Fibroblast of lung (primary cell): ENCODE measurements around the gene CABP1. TPM values are rescaled to one million over a fixed set of nuclear protein-coding genes. Genes with fewer than 3 reads are reported as not detected.

ENCODE experiments used
- DNase-seq, 2 donors: peaks; one replicate each; pipeline versions ENCODE4 v3.0.0 to v3.0.0-alpha.2; 2010; ENCODE audit warnings: low read depth in 2 of 2
- H2AFZ ChIP-seq: 2 replicates; pipeline ENCODE4 v1.5.1; 2012; ENCODE audit warnings: low read length, control low read depth, inconsistent platforms
- H3K27ac ChIP-seq: 2 replicates; pipeline ENCODE4 v1.5.1; 2011; ENCODE audit warnings: low read length, control low read depth; ENCODE audit not compliant: insufficient read depth
- H3K27me3 ChIP-seq: 2 replicates; pipeline ENCODE4 v1.5.1; 2011; ENCODE audit warnings: mild to moderate bottlenecking, low read length; ENCODE audit not compliant: control insufficient read depth, insufficient read depth
- H3K36me3 ChIP-seq: 2 replicates; pipeline ENCODE4 v1.5.1; 2011; ENCODE audit warnings: low read length; ENCODE audit not compliant: control insufficient read depth, insufficient read depth
- H3K4me1 ChIP-seq: 2 replicates; pipeline ENCODE4 v1.5.1; 2011; ENCODE audit warnings: low read length; ENCODE audit not compliant: control insufficient read depth, insufficient read depth; ENCODE audit errors: extremely low read depth
- H3K4me2 ChIP-seq: 2 replicates; pipeline ENCODE4 v1.5.1; 2011; ENCODE audit warnings: low read length, control low read depth; ENCODE audit not compliant: insufficient read depth; ENCODE audit errors: extremely low read depth
- H3K4me3 ChIP-seq, 4 experiments: fragments of 200-600 bp in 1 of 4; sonication (generic) in 1 of 4; replicated peaks in 1 of 4; 2 replicates each; pipeline ENCODE4 v1.5.1; 2011 to 2016; ENCODE audit warnings: low read length in 4 of 4, low read depth in 3 of 4, mild to moderate bottlenecking in 3 of 4, control low read depth in 2 of 4, inconsistent platforms in 1 of 4, mixed read lengths in 1 of 4; ENCODE audit not compliant: insufficient read depth in 1 of 4; ENCODE audit errors: control extremely low read depth in 1 of 4
- H3K79me2 ChIP-seq: 2 replicates; pipeline ENCODE4 v1.5.1; 2012; ENCODE audit warnings: mild to moderate bottlenecking, low read length, inconsistent platforms; ENCODE audit not compliant: control insufficient read depth, insufficient read depth
- H3K9ac ChIP-seq: 2 replicates; pipeline ENCODE4 v1.5.1; 2011; ENCODE audit warnings: mild to moderate bottlenecking, low read length, control low read depth; ENCODE audit not compliant: insufficient read depth
- H3K9me3 ChIP-seq: 2 replicates; pipeline ENCODE4 v1.5.1; 2012; ENCODE audit warnings: low read depth, low read length; ENCODE audit not compliant: control insufficient read depth, insufficient read depth
- H4K20me1 ChIP-seq: 2 replicates; pipeline ENCODE4 v1.5.1; 2011; ENCODE audit warnings: low read length; ENCODE audit not compliant: control insufficient read depth, insufficient read depth; ENCODE audit errors: extremely low read depth
- CTCF ChIP-seq, 2 donors: IDR thresholded peaks in 1 of 2; conservative IDR thresholded peaks in 1 of 2; 1 replicate in 1 of 2; 2 replicates in 1 of 2; pipeline ENCODE4 v1.5.1; 2011 to 2012; ENCODE audit warnings: low read length in 2 of 2, control low read depth in 1 of 2, inconsistent platforms in 1 of 2, low read depth in 1 of 2, mild to moderate bottlenecking in 1 of 2
- EZH2 ChIP-seq: IDR thresholded peaks from 2 replicates; pipeline ENCODE4 v1.5.1; 2012; ENCODE audit warnings: low read length, control low read depth, mild to moderate bottlenecking; ENCODE audit errors: missing control alignments
- polyA plus RNA-seq, 2 donors: library from polyadenylated mRNA; depleted of rRNA in 1 of 2; stranded (reverse) in 1 of 2; unstranded in 1 of 2; fragments of >200 nt; gene quantifications; 2 replicates each; pipeline ENCODE4 v1.2.1, GENCODE V29; 2011 to 2012; ENCODE audit warnings: missing spikeins in 1 of 2
- total RNA-seq: library from RNA; depleted of rRNA; stranded (reverse); fragments of >200 nt; gene quantifications from 2 replicates; pipeline ENCODE4 v1.2.1, GENCODE V29; 2014

Gene CABP1
- total and polyA plus RNA-seq, 2 donors (not counting 1 experiment from before 2014, with no cell fraction given) = 0.36 TPM; not detected in 1

DNA sequence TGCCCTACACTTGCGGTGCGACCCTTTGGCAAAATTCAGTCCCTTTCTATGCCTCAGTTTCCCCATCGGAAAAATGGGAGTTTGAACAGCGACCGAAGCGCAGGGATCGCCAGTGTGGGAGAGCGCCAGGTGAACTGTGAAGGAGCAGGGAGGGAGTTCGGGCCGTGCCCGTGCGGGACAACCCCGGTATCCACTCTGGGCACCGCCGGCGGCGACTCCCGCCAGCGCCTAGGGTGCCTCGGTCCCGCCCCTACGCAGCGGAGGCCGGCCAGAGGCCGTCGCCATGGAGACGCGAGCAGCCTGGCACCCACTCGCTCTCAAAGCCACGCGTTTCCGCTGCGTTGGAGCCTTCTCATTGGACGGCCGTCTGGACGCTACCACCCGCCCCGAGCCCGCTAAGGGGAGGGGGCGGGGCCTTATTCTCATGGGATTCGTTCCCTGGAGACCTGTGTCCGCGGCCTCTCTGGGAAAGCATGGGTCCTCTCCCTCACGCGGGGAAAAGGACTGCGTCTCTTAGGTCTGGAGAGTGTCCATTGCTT lies 45.8 kb downstream of the CABP1 start:
- peaks cover 5% of the 10 kb centered on the region for H3K4me1 ChIP-seq
- peak overlapping the region; percentile 73 for H3K4me2 ChIP-seq
- H3K9me3 ChIP-seq = no peaks in the 10 kb centered on the region
- H4K20me1 ChIP-seq = no peaks in the 10 kb centered on the region
- peak; percentile 95 to 97 for DNase-seq
- H2AFZ ChIP-seq = peak overlapping the region; percentile 76
- H3K4me3 ChIP-seq = peak overlapping the region; percentile 52 to 90 (median 76)
- no peaks in the 10 kb centered on the region for H3K36me3 ChIP-seq
- H3K9ac ChIP-seq = peak overlapping the region; percentile 91
- no peaks in the 10 kb centered on the region for H3K27me3 ChIP-seq
- H3K27ac ChIP-seq = peak overlapping the region; percentile 80
- H3K79me2 ChIP-seq = peaks cover 42% of the 10 kb centered on the region
- TF ChIP-seq CTCF (conservative IDR thresholded peaks at IDR 0.05 in 1 of 2, IDR thresholded peaks at IDR 0.05 in 1 of 2; ENCODE audit: low read depth in 1 of 2, low read length in 2 of 2) (no peak), EZH2 (no peak)

- Histone ChIP-seq H2AFZ (peak within 1 kb of the TSS; percentile 76), H3K4me1 (peaks cover 5% of the 10 kb centered on the region), H3K79me2 (peaks cover 46% of the 10 kb centered on the region), H3K9me3 (no peaks in the 10 kb centered on the region), H3K27ac (peak within 1 kb of the TSS; percentile 80), H3K9ac (peak within 1 kb of the TSS; percentile 91), H3K27me3 (no peaks in the 10 kb centered on the region), H3K36me3 (no peaks in the 10 kb centered on the region), H3K4me2 (peak within 1 kb of the TSS; percentile 89), H3K4me3 (peak within 1 kb of the TSS; percentile 68 to 90 (median 82)), H4K20me1 (no peaks in the 10 kb centered on the region)
- no peak for TF ChIP-seq EZH2
- DNase-seq = peak; percentile 94 to 98
Measured at GRCh38 chr12:120686690-120687577, 46.5 kb downstream of the CABP1 start, which contains the start of gene MLEC. Gene MLEC (plus strand): TSS chr12:120687149. CDS start chr12:120687297, 148 bp downstream.

DNA sequence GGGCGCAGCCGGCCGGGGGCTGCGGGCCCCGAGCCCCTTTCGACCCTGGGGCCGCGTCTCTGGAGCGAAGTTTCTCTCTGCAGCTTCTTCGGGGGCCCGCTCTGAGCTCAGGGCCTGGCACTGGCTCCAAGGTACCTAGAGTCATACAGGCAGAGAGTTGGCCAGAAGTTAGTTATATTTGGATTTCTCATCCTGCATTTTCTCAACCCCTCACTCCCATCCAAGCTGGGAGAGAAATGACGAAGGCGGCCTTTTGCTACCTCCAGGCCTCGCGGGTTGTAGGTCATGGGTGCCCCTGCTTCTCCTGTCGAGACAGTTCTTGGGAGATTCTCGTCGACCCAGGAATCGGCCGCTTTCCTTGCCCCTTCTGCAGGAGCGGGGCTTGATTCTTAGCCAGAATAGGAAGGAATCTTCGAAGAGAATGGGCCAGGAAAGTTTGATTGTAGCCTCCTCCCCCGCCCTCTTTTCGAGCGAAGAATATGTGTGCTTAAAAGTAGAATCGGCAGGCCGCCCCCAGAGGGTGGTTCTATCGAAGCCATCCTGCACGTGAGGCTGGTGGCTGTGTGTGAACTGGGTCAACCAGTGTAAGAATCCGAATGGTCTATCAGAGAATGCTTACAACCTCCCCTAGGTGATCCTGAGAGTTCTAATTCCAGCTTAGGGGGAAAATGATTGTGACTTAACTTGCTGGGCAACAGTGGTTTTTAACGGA lies 47.3 kb downstream of the CABP1 start:
- H3K4me3 ChIP-seq = peak overlapping the region; percentile 68 to 90 (median 77)
- no peaks in the 10 kb centered on the region for H3K36me3 ChIP-seq
- peak overlapping the region; percentile 24 for H2AFZ ChIP-seq
- H3K79me2 ChIP-seq = peaks cover 52% of the 10 kb centered on the region
- peak overlapping the region; percentile 89 for H3K4me2 ChIP-seq
- H3K27me3 ChIP-seq = no peaks in the 10 kb centered on the region
- no peaks in the 10 kb centered on the region for H3K9me3 ChIP-seq
- peak overlapping the region; percentile 91 for H3K9ac ChIP-seq
- peak in 1 of 2 donors; percentile 29 for DNase-seq
- TF ChIP-seq EZH2 = no peak
- no peak for TF ChIP-seq CTCF (conservative IDR thresholded peaks at IDR 0.05 in 1 of 2, IDR thresholded peaks at IDR 0.05 in 1 of 2; ENCODE audit: low read depth in 1 of 2, low read length in 2 of 2)
- peak overlapping the region; percentile 80 for H3K27ac ChIP-seq
- H3K4me1 ChIP-seq = peaks cover 8% of the 10 kb centered on the region
- no peaks in the 10 kb centered on the region for H4K20me1 ChIP-seq
